Ascending aorta (tissue), 2 donors: ENCODE measurements around the gene AHCY. TPM values are rescaled to one million over a fixed set of nuclear protein-coding genes. Genes with fewer than 3 reads are reported as not detected.

Experiments used
- DNase-seq, 2 donors: peaks; one replicate each; pipeline ENCODE4 v3.0.0-alpha.2; 2019; ENCODE audit warnings: low spot score in 2 of 2
- H3K27ac ChIP-seq, 2 donors: fragments of 200-600 bp; sonication (generic); one replicate each; pipeline ENCODE4 v1.5.1; 2016 to 2017; ENCODE audit warnings: mild to moderate bottlenecking in 1 of 2
- H3K27me3 ChIP-seq: fragments of 200-600 bp; sonication (generic); one replicate; pipeline ENCODE4 v1.5.1; 2017
- H3K36me3 ChIP-seq, 2 donors: fragments of 200-600 bp; sonication (generic); one replicate each; pipeline ENCODE4 v1.5.1; 2016
- H3K4me1 ChIP-seq, 2 donors: fragments of 200-600 bp; sonication (generic); one replicate each; pipeline ENCODE4 v1.5.1; 2016 to 2017; ENCODE audit warnings: mild to moderate bottlenecking in 1 of 2
- H3K4me3 ChIP-seq, 2 donors: fragments of 200-600 bp; sonication (generic); one replicate each; pipeline ENCODE4 v1.5.1; 2016 to 2017; ENCODE audit warnings: mild to moderate bottlenecking in 1 of 2
- H3K9me3 ChIP-seq, 2 donors: fragments of 200-600 bp; sonication (generic); one replicate each; pipeline ENCODE4 v1.5.1; 2016
- intact Hi-C: fragments of 100-400 bp; cut with DNase I; formaldehyde crosslinking; loops from one replicate; pipeline ENCODE4 v1.15.1; 2023
- total RNA-seq: library from RNA; depleted of rRNA; stranded (reverse); fragments of >200 nt; gene quantifications from one replicate; pipeline ENCODE4 v1.1.0, GENCODE V29; 2016
- TF ChIP-seq, protein P1 (sequence below), 3 experiments: fragments of 200-600 bp in 2 of 3; fragments of 450-650 bp in 1 of 3; sonication (generic) in 2 of 3; IDR thresholded peaks; one replicate each; pipeline ENCODE4 v1.5.1; 2016 to 2019; ENCODE audit warnings: antibody characterized with exemption in 3 of 3, mild to moderate bottlenecking in 1 of 3, moderate library complexity in 1 of 3

The AHCY gene
- total RNA-seq, 1 donor from 2014 or later, result 93.8 TPM

DNA sequence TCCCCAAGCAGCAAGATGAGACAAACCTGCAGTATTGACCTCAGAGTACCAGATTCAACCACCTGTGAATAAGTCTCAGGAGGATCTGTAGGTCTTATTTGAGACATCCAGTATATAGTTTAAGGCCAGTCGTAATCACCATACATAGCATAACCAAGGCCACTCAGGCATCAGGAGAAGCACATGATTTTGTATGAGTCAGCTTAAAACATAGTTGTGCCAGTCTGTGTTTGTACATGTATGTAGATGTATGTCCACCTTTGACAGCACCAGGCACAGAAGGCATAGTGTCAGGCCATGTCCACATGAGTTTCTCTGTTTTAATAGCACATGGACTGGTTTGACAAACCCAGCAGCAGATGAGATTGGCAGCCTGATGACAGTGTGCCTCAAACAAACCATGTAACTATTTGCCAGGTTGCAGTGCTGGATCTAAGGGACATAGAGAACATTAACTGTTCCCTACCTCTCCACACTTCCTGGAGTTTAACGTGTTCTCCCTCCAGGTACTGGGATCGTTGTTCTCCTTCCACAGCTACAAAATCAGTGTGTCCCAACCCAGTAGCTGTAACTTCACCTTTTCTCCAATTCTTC, 70.6 kb downstream of the AHCY start:
- H3K27me3 ChIP-seq, result no peaks in the 10 kb centered on the region
- peaks cover 0 to 8% of the 10 kb centered on the region in 2 donors for H3K9me3 ChIP-seq
- H3K4me3 ChIP-seq, result no peak overlapping the region
- DNase-seq, result no peak
- H3K27ac ChIP-seq, result no peak overlapping the region
- TF ChIP-seq, protein P1, sequence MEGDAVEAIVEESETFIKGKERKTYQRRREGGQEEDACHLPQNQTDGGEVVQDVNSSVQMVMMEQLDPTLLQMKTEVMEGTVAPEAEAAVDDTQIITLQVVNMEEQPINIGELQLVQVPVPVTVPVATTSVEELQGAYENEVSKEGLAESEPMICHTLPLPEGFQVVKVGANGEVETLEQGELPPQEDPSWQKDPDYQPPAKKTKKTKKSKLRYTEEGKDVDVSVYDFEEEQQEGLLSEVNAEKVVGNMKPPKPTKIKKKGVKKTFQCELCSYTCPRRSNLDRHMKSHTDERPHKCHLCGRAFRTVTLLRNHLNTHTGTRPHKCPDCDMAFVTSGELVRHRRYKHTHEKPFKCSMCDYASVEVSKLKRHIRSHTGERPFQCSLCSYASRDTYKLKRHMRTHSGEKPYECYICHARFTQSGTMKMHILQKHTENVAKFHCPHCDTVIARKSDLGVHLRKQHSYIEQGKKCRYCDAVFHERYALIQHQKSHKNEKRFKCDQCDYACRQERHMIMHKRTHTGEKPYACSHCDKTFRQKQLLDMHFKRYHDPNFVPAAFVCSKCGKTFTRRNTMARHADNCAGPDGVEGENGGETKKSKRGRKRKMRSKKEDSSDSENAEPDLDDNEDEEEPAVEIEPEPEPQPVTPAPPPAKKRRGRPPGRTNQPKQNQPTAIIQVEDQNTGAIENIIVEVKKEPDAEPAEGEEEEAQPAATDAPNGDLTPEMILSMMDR (IDR thresholded peaks at IDR 0.05), result no peak
- intact Hi-C loops, result no loop called here
- no peaks in the 10 kb centered on the region for H3K36me3 ChIP-seq
- H3K4me1 ChIP-seq, result no peaks in the 10 kb centered on the region

DNA sequence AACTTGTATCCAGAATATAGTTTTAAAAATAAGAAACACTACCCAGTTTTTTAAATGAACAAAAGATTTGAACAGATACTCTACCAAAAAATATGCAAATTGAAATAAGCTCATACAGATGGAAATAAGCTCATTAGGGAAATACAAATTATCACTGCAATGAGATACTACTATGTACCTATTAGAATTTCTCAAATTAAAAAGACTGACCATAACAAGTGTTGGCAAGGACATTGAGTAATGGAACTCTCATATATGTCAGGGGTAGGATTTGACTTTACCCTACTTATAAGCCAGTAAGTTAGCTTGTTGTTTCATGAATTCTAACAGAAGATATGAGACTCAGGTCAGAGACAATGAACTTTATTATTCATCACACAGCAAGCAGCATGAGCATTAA, 71.5 kb downstream of the AHCY start:
- no peaks in the 10 kb centered on the region for H3K36me3 ChIP-seq
- H3K27ac ChIP-seq, result no peak overlapping the region
- H3K9me3 ChIP-seq, result no peaks in the 10 kb centered on the region
- DNase-seq, result no peak
- intact Hi-C loops, result no loop called here
- H3K27me3 ChIP-seq, result no peaks in the 10 kb centered on the region
- no peak overlapping the region for H3K4me3 ChIP-seq
- TF ChIP-seq, protein P1 (IDR thresholded peaks at IDR 0.05), result no peak
- no peaks in the 10 kb centered on the region for H3K4me1 ChIP-seq

Other genes with a start within 250 kb of the AHCY start
- gene EIF2S2, start 191.1 kb downstream of the AHCY start, total RNA-seq, result 19.3 TPM
- not detected for gene ASIP, start 61.9 kb downstream of the AHCY start, total RNA-seq
- gene ITCH, start 59.9 kb upstream of the AHCY start, total RNA-seq, result 42.8 TPM
- 148 TPM for gene DYNLRB1, start 213.1 kb upstream of the AHCY start, total RNA-seq